HepG2 (cell line): ENCODE measurements around the gene ITGAV. TPM values are rescaled to one million over a fixed set of nuclear protein-coding genes. Genes with fewer than 3 reads are reported as not detected.

Experiments used
- ATAC-seq: fragments of 200-7000 bp; cut with Tn5 transposase; 3 replicates; pipeline ENCODE4 v1.9.1; 2020; ENCODE audit warnings: mild to moderate bottlenecking, moderate library complexity
- BruUV-seq: library from RNA; stranded (reverse); fragments of 400-500 nt; replicated peaks from 2 replicates; lab custom pipeline; 2021; lab: Mats Ljungman, UMichigan
- CTCF ChIA-PET: fragments of 300-600 bp; formaldehyde crosslinking; extraction: SDS; loops from one replicate; lab custom pipeline; 2021; ENCODE audit warnings: low total read pairs, inconsistent platforms, low intra/inter-chr PET ratio; lab: Yijun Ruan, JAX
- POLR2A ChIA-PET: fragments of 350-600 bp; sonication (Branson Sonifier 250); formaldehyde crosslinking; loops from one replicate; lab custom pipeline; 2020; ENCODE audit warnings: antibody characterized with exemption, inconsistent platforms; lab: Yijun Ruan, JAX
- DNase-seq: peaks from one replicate; pipeline ENCODE4 v3.0.0-alpha.2; 2015; ENCODE audit warnings: low spot score
- FAIRE-seq: peaks from 3 replicates; lab custom pipeline; 2011; peaks lifted over from hg19 to GRCh38; lab: Jason Lieb, UNC
- H2AFZ ChIP-seq: one replicate; pipeline ENCODE4 v1.6.1; 2011; ENCODE audit warnings: low read length, inconsistent platforms
- H3K27ac ChIP-seq: fragments of 300-600 bp; 3 replicates; pipeline ENCODE4 v1.8.0; 2011; ENCODE audit warnings: mixed run types, mild to moderate bottlenecking, mixed read lengths, low read length, inconsistent platforms; ENCODE audit not compliant: insufficient read depth; ENCODE audit errors: extremely low read length
- H3K27me3 ChIP-seq, 2 experiments: fragments of 200-600 bp in 1 of 2; 2 replicates in 1 of 2; 3 replicates in 1 of 2; pipeline versions ENCODE4 v1.6.0 to v1.8.0; 2011; ENCODE audit warnings: low read length in 2 of 2, mild to moderate bottlenecking in 2 of 2, moderate library complexity in 2 of 2, inconsistent platforms in 1 of 2; ENCODE audit not compliant: insufficient read depth in 2 of 2, control insufficient read depth in 1 of 2
- H3K36me3 ChIP-seq, 2 experiments: fragments of 200-600 bp in 1 of 2; replicated peaks in 1 of 2; 2 replicates in 1 of 2; 3 replicates in 1 of 2; pipeline versions ENCODE4 v1.5.1 to v1.8.0; 2011; ENCODE audit warnings: low read length in 2 of 2, inconsistent platforms in 1 of 2; ENCODE audit not compliant: insufficient read depth in 2 of 2, control insufficient read depth in 1 of 2
- H3K4me1 ChIP-seq: 2 replicates; pipeline ENCODE4 v1.5.1; 2012; ENCODE audit warnings: low read length, inconsistent platforms; ENCODE audit not compliant: insufficient read depth
- H3K4me2 ChIP-seq: 2 replicates; pipeline ENCODE4 v1.6.0; 2011; ENCODE audit warnings: low read depth, low read length, inconsistent platforms
- H3K4me3 ChIP-seq, 3 experiments: fragments of 200-600 bp in 1 of 3; sonication (generic), shearing (Covaris generic) in 1 of 3; replicated peaks in 1 of 3; 2 replicates each; pipeline ENCODE4 v1.5.1; 2011 to 2016; ENCODE audit warnings: low read length in 3 of 3, inconsistent platforms in 2 of 3, low read depth in 2 of 3, mild to moderate bottlenecking in 2 of 3, control low read depth in 1 of 3, mixed read lengths in 1 of 3; ENCODE audit not compliant: insufficient read depth in 1 of 3
- H3K79me2 ChIP-seq: one replicate; pipeline ENCODE4 v1.6.1; 2011; ENCODE audit warnings: low read length, inconsistent platforms; ENCODE audit not compliant: insufficient read depth
- H3K9ac ChIP-seq: 2 replicates; pipeline ENCODE4 v1.6.0; 2011; ENCODE audit warnings: mild to moderate bottlenecking, low read depth, low read length, inconsistent platforms; ENCODE audit not compliant: insufficient read depth
- H3K9me3 ChIP-seq: 2 replicates; pipeline ENCODE4 v1.5.1; 2012; ENCODE audit warnings: mild to moderate bottlenecking, low read length
- H4K20me1 ChIP-seq: 2 replicates; pipeline ENCODE4 v1.6.0; 2011; ENCODE audit warnings: inconsistent platforms, mild to moderate bottlenecking, low read length, moderate library complexity; ENCODE audit not compliant: insufficient read depth
- DMAP1 ChIP-seq: IDR thresholded peaks from 2 replicates; pipeline ENCODE4 v1.6.1; 2016
- FOXO1 ChIP-seq: sonication (generic); formaldehyde crosslinking; IDR thresholded peaks from 2 replicates; pipeline ENCODE4 v1.4.0; 2020; ENCODE audit warnings: missing genetic modification reagents
- KDM6A ChIP-seq: IDR thresholded peaks from 2 replicates; pipeline ENCODE4 v1.6.1; 2016; ENCODE audit warnings: low read depth
- MAFF ChIP-seq: IDR thresholded peaks from 2 replicates; pipeline ENCODE4 v1.6.1; 2011; ENCODE audit warnings: low read depth, low read length, improper control_type of control experiment
- MAFK ChIP-seq, 2 experiments: IDR thresholded peaks in 1 of 2; conservative IDR thresholded peaks in 1 of 2; 2 replicates each; pipeline ENCODE4 v1.6.1; 2011; ENCODE audit warnings: improper control_type of control experiment in 2 of 2, low read length in 2 of 2
- MBD4 ChIP-seq: IDR thresholded peaks from 2 replicates; pipeline ENCODE4 v1.6.1; 2012; ENCODE audit warnings: low read length, inconsistent platforms, borderline replicate concordance
- SATB2 ChIP-seq: sonication (generic); formaldehyde crosslinking; IDR thresholded peaks from 2 replicates; pipeline ENCODE4 v1.5.0; 2020; ENCODE audit warnings: missing genetic modification reagents
- SKI ChIP-seq: fragments of 450-650 bp; IDR thresholded peaks from one replicate; pipeline ENCODE4 v1.6.1; 2018; ENCODE audit warnings: mild to moderate bottlenecking; ENCODE audit not compliant: partially characterized antibody
- SP4 ChIP-seq: sonication (generic); formaldehyde crosslinking; IDR thresholded peaks from 2 replicates; pipeline ENCODE4 v1.8.1; 2023; ENCODE audit warnings: mild to moderate bottlenecking, missing genetic modification reagents
- SRSF1 ChIP-seq: fragments of 200-400 bp; formaldehyde crosslinking; optimal IDR thresholded peaks from 2 replicates; pipeline ENCODE3; 2017; ENCODE audit warnings: mild to moderate bottlenecking, low read depth, low read length, moderate library complexity
- ZFP41 ChIP-seq: sonication (generic); formaldehyde crosslinking; IDR thresholded peaks from 2 replicates; pipeline ENCODE4 v1.4.0; 2020; ENCODE audit warnings: mild to moderate bottlenecking, missing genetic modification reagents, borderline replicate concordance
- ZNF20 ChIP-seq: sonication (generic); formaldehyde crosslinking; IDR thresholded peaks from 2 replicates; pipeline ENCODE4 v1.4.0; 2020; ENCODE audit warnings: mild to moderate bottlenecking, moderate library complexity, missing genetic modification reagents
- ZNF263 ChIP-seq: sonication (generic); formaldehyde crosslinking; IDR thresholded peaks from 2 replicates; pipeline ENCODE4 v1.4.0; 2020; ENCODE audit warnings: missing genetic modification reagents
- ZNF326 ChIP-seq: sonication (generic); formaldehyde crosslinking; IDR thresholded peaks from 2 replicates; pipeline ENCODE4 v1.4.0; 2020; ENCODE audit warnings: missing genetic modification reagents, borderline replicate concordance
- ZNF337 ChIP-seq: sonication (generic); formaldehyde crosslinking; IDR thresholded peaks from 2 replicates; pipeline ENCODE4 v1.5.1; 2020; ENCODE audit warnings: missing genetic modification reagents, low read depth, mild to moderate bottlenecking, borderline replicate concordance
- ZNF451 ChIP-seq: sonication (generic); formaldehyde crosslinking; IDR thresholded peaks from 2 replicates; pipeline ENCODE4 v1.5.0; 2020; ENCODE audit warnings: mild to moderate bottlenecking, missing genetic modification reagents
- ZNF674 ChIP-seq: sonication (generic); formaldehyde crosslinking; IDR thresholded peaks from 2 replicates; pipeline ENCODE4 v1.5.0; 2020; ENCODE audit warnings: low read depth, mild to moderate bottlenecking, missing genetic modification reagents
- ZNF7 ChIP-seq: IDR thresholded peaks from 2 replicates; pipeline ENCODE4 v1.6.1; 2016; ENCODE audit warnings: missing biosample characterization, missing genetic modification reagents
- WGBS: methylation state at CpG from one replicate; pipeline ENCODE4 v1.1.6; 2017; ENCODE audit warnings: low lambda C conversion rate; 5-methylcytosine and 5-hydroxymethylcytosine counted together
- in situ Hi-C: cut with HindIII; loops from 2 replicates; pipeline ENCODE4 v1.10.0; 2017; ENCODE audit warnings: low pct_unique_long_range_greater_than_20kb; ENCODE audit not compliant: extremely low pct_ligation_motif_present
- intact Hi-C: fragments of 100-400 bp; cut with micrococcal nuclease; formaldehyde crosslinking; loops from one replicate; pipeline ENCODE4 v1.10.0; 2022; ENCODE audit not compliant: unreplicated experiment
- polyA plus RNA-seq, 8 experiments: library from polyadenylated mRNA; depleted of rRNA in 3 of 8; stranded (reverse) in 7 of 8; unstranded in 1 of 8; fragments of >200 nt; fragmentation: Illumina TruSeq in 4 of 8; extraction: Trizol in 4 of 8; gene quantifications; 2 replicates each; pipeline versions ENCODE4 v1.2.1 to v1.2.3, GENCODE V29; 2011 to 2016; ENCODE audit warnings: low read depth in 4 of 8, missing spikeins in 1 of 8, mixed read lengths in 1 of 8; ENCODE audit not compliant: insufficient read depth in 1 of 8
- total RNA-seq, 5 experiments: library from RNA; depleted of rRNA; stranded (reverse); fragments of >200 nt; fragmentation: Illumina TruSeq; extraction: Trizol; gene quantifications; 2 replicates each; pipeline ENCODE4 v1.2.3, GENCODE V29; 2016; ENCODE audit warnings: low read depth in 1 of 5

The ITGAV gene
- total and polyA plus RNA-seq, 2 of the 13 experiments (the other 11 are each of a cell fraction or from before 2014, with no cell fraction given): 59.1 to 60.4 TPM

DNA sequence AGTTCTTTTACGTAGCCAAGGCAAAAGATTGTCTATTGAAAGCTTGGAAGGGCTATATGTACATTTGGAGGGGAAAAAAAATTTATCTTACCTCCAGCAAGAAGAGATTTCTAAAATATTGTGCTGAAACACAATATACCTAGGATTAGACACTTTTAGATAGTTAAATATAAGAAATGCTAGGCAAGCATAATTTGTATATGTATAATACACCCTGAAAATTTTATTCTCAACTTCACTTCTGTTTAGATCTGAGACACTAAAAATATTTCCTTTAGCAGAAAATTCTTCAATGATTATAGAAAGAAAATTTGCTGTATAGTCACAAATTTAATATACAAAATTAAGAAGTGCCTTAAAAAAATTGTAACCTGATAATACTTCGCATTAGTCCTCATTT, 42.6 kb downstream of the ITGAV start:
- FAIRE-seq (no peak), DNase-seq (no peak), ATAC-seq (no peak)
- intact Hi-C loops (no loop called here), in situ Hi-C loops (no loop called here)
- WGBS: 96% methylated on average over 2 of the region's 2 CpGs
- Histone ChIP-seq H3K79me2 (no peaks in the 10 kb centered on the region), H3K27me3 (no peaks in the 10 kb centered on the region), H3K4me2 (no peak overlapping the region), H3K9me3 (no peaks in the 10 kb centered on the region), H2AFZ (no peak overlapping the region), H3K4me3 (no peak overlapping the region), H3K4me1 (no peaks in the 10 kb centered on the region), H3K27ac (no peak overlapping the region), H3K36me3 (peaks cover 4 to 13% of the 10 kb centered on the region in 2 experiments; a peak in 4 of 5 replicates), H4K20me1 (no peaks in the 10 kb centered on the region), H3K9ac (no peak overlapping the region)
- CTCF ChIA-PET: no interaction called here
- no peak for TF ChIP-seq ZNF451 (CRISPR knock-in tag)
- TF ChIP-seq MAFF: peak; percentile 45
- TF ChIP-seq MAFK (conservative IDR thresholded peaks at IDR 0.05 in 1 of 2, IDR thresholded peaks at IDR 0.05 in 1 of 2; ENCODE audit: low read length in 2 of 2): peak; percentile 63 to 65
- POLR2A ChIA-PET: no interaction called here
- no TSS peak for BruUV-seq

- ChIA-PET CTCF (no interaction called here), POLR2A (no interaction called here)
- FAIRE-seq: no peak
Measured at GRCh38 chr2:186634701-186635100, 44.8 kb downstream of the ITGAV start.

More at GRCh38 chr2:186634701-186635100, 44.8 kb downstream of the ITGAV start:
- ATAC-seq (no peak), DNase-seq (no peak)
- Histone ChIP-seq H2AFZ (no peak overlapping the region), H3K36me3 (peaks cover 9 to 30% of the 10 kb centered on the region in 2 experiments; a peak in 4 of 5 replicates), H3K4me3 (no peak overlapping the region), H3K27me3 (no peaks in the 10 kb centered on the region), H3K4me2 (no peak overlapping the region), H3K79me2 (no peaks in the 10 kb centered on the region), H3K9ac (no peak overlapping the region), H3K4me1 (no peaks in the 10 kb centered on the region), H3K27ac (no peak overlapping the region), H4K20me1 (no peaks in the 10 kb centered on the region), H3K9me3 (no peaks in the 10 kb centered on the region)
- in situ Hi-C loops: loop anchor here (5.0 kb wide), 1 partner anchor 132 kb away; no protein-coding TSS in a partner anchor
- intact Hi-C loops: no loop called here
- TSS peak; percentile 15 for BruUV-seq
- TF ChIP-seq ZNF7 (CRISPR knock-in tag) (no peak), DMAP1 (CRISPR knock-in tag) (no peak), MBD4 (no peak), SP4 (CRISPR knock-in tag) (no peak), ZNF674 (CRISPR knock-in tag) (no peak), KDM6A (CRISPR knock-in tag) (no peak), SATB2 (CRISPR knock-in tag) (no peak), SKI (no peak), ZNF20 (no peak), MAFF (0 out of 2 replicates have a peak, but pooled peaks have one; percentile 32), MAFK (conservative IDR thresholded peaks at IDR 0.05 in 1 of 2, IDR thresholded peaks at IDR 0.05 in 1 of 2; ENCODE audit: low read length in 2 of 2) (peak in 1 of 2 experiments; percentile 35; a peak in 3 of 4 replicates), ZNF263 (no peak), ZNF337 (no peak), ZNF326 (CRISPR knock-in tag) (no peak), ZFP41 (CRISPR knock-in tag) (no peak), FOXO1 (CRISPR knock-in tag) (no peak), SRSF1 (no peak)
